ENCODE results near the gene HHIP.

DNA sequence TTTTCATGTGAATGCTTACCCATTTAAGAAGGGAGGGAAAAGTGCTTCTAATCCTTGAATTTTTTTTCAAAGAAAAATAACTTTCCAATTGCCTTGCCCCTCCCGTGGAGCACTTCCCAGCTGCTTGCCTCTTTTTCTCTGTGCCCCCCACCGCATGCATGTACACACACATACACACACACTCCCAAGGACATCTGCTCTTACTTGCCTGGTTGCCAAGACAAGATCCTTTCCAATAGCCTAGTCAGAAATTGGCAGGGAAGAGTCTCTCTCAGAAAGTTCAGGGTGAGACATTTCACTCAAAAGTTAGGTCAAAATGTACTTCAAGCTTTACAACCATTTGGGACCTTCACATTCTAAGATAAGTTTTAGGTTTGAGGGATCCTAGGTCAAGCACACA, 10.9 kb downstream of the HHIP start:
- TF ChIP-seq, protein P1, sequence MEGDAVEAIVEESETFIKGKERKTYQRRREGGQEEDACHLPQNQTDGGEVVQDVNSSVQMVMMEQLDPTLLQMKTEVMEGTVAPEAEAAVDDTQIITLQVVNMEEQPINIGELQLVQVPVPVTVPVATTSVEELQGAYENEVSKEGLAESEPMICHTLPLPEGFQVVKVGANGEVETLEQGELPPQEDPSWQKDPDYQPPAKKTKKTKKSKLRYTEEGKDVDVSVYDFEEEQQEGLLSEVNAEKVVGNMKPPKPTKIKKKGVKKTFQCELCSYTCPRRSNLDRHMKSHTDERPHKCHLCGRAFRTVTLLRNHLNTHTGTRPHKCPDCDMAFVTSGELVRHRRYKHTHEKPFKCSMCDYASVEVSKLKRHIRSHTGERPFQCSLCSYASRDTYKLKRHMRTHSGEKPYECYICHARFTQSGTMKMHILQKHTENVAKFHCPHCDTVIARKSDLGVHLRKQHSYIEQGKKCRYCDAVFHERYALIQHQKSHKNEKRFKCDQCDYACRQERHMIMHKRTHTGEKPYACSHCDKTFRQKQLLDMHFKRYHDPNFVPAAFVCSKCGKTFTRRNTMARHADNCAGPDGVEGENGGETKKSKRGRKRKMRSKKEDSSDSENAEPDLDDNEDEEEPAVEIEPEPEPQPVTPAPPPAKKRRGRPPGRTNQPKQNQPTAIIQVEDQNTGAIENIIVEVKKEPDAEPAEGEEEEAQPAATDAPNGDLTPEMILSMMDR (IDR thresholded peaks at IDR 0.05; ENCODE audit: poor library complexity) = no peak
- TF ChIP-seq EZH2 (IDR thresholded peaks at IDR 0.05; ENCODE audit: borderline replicate concordance) = no peak
